PFSK-1 (cell line): ENCODE results near the gene FANK1.

ENCODE experiments used
- TAF1 ChIP-seq: IDR thresholded peaks from 2 replicates; pipeline ENCODE4 v1.6.1; 2012; ENCODE audit warnings: low read length, control low read depth, borderline replicate concordance; ENCODE audit not compliant: insufficient read depth
- TF ChIP-seq, protein P1 (sequence below), 2 experiments: IDR thresholded peaks; 2 replicates each; pipeline versions ENCODE4 v1.6.1 to v1.8.0; 2011 to 2012; ENCODE audit warnings: low read depth in 2 of 2, low read length in 2 of 2, control low read depth in 1 of 2, inconsistent platforms in 1 of 2, mild to moderate bottlenecking in 1 of 2, moderate library complexity in 1 of 2; ENCODE audit not compliant: insufficient read depth in 1 of 2

DNA sequence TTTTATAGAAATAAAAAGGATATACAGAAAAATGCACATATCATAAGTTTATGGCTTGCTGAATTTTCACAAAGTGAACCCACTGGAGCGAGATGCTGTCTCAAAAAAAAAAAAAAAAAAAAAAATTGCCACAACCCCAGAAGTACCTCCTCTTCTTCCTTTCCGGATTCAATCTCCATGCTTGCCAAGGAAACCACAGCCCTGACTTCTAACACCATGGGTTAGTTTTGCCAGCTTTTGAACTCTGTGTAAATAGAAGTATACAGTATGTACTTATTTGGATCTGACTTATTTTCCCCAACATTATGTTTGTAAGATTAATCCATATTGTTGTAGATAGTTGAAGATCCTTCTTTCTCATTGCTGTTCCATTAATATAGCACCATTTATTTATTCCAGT is 40.0 kb downstream of the FANK1 start:
- TF ChIP-seq, protein P1, sequence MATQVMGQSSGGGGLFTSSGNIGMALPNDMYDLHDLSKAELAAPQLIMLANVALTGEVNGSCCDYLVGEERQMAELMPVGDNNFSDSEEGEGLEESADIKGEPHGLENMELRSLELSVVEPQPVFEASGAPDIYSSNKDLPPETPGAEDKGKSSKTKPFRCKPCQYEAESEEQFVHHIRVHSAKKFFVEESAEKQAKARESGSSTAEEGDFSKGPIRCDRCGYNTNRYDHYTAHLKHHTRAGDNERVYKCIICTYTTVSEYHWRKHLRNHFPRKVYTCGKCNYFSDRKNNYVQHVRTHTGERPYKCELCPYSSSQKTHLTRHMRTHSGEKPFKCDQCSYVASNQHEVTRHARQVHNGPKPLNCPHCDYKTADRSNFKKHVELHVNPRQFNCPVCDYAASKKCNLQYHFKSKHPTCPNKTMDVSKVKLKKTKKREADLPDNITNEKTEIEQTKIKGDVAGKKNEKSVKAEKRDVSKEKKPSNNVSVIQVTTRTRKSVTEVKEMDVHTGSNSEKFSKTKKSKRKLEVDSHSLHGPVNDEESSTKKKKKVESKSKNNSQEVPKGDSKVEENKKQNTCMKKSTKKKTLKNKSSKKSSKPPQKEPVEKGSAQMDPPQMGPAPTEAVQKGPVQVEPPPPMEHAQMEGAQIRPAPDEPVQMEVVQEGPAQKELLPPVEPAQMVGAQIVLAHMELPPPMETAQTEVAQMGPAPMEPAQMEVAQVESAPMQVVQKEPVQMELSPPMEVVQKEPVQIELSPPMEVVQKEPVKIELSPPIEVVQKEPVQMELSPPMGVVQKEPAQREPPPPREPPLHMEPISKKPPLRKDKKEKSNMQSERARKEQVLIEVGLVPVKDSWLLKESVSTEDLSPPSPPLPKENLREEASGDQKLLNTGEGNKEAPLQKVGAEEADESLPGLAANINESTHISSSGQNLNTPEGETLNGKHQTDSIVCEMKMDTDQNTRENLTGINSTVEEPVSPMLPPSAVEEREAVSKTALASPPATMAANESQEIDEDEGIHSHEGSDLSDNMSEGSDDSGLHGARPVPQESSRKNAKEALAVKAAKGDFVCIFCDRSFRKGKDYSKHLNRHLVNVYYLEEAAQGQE (IDR thresholded peaks at IDR 0.05; ENCODE audit: insufficient read depth in 1 of 2, low read depth in 2 of 2, low read length in 2 of 2): no peak
- TF ChIP-seq TAF1: no peak
